Lower leg skin (tissue), 3 donors: ENCODE measurements around the gene PNPLA4.

Experiments
- POLR2A ChIP-seq, 2 donors: fragments of 450-650 bp; IDR thresholded peaks; one replicate each; pipeline ENCODE4 v1.6.1; 2016 to 2017; ENCODE audit warnings: antibody characterized with exemption in 2 of 2, mild to moderate bottlenecking in 1 of 2, moderate library complexity in 1 of 2
- TF ChIP-seq, protein P1 (sequence below), 3 donors: fragments of 450-650 bp; IDR thresholded peaks; one replicate each; pipeline ENCODE4 v1.5.1; 2016; ENCODE audit warnings: antibody characterized with exemption in 3 of 3, mild to moderate bottlenecking in 3 of 3, moderate library complexity in 2 of 3

GRCh38 chrX:7960246-7960645, 33.0 kb upstream of the PNPLA4 start:
- TF ChIP-seq, protein P1, sequence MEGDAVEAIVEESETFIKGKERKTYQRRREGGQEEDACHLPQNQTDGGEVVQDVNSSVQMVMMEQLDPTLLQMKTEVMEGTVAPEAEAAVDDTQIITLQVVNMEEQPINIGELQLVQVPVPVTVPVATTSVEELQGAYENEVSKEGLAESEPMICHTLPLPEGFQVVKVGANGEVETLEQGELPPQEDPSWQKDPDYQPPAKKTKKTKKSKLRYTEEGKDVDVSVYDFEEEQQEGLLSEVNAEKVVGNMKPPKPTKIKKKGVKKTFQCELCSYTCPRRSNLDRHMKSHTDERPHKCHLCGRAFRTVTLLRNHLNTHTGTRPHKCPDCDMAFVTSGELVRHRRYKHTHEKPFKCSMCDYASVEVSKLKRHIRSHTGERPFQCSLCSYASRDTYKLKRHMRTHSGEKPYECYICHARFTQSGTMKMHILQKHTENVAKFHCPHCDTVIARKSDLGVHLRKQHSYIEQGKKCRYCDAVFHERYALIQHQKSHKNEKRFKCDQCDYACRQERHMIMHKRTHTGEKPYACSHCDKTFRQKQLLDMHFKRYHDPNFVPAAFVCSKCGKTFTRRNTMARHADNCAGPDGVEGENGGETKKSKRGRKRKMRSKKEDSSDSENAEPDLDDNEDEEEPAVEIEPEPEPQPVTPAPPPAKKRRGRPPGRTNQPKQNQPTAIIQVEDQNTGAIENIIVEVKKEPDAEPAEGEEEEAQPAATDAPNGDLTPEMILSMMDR (IDR thresholded peaks at IDR 0.05), result no peak
- TF ChIP-seq POLR2A (IDR thresholded peaks at IDR 0.05), result no peak
